ENCODE results near the gene PRR33.
"Not testable (repeated sequence)": the region's sequence is repeated elsewhere in the genome, so short reads cannot be mapped to it uniquely, and the experiment has no call there.

Gene PRR33

DNA sequence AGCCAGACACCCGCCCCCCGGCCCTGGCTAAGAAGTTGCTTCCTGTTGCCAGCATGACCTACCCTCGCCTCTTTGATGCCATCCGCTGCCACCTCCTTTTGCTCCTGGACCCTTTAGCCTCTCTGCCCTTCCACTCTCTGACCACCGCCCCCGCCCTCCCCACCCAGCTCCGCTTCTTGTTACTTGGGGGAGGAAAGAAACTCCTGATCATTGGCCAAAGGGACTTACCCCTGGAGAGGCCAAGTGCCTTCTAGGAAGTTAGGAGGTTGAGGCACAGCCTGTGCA lies at the start of gene PRR33:
PRR33 (minus strand) TSS at position 65 of the 285 bp plus-strand sequence. CDS start 1,311 bp downstream, outside the sequence.
- H3K27ac ChIP-seq: peak within 1 kb of the TSS; percentile 89
- peak within 1 kb of the TSS; percentile 99 for H3K4me2 ChIP-seq
- peak within 1 kb of the TSS; percentile 66 for H3K4me3 ChIP-seq
- H3K9ac ChIP-seq: peak within 1 kb of the TSS; percentile 79
- no peaks in the 10 kb centered on the region for H4K20me1 ChIP-seq
- peaks cover 59% of the 10 kb centered on the region for H3K4me1 ChIP-seq
- H3K9me3 ChIP-seq: no peaks in the 10 kb centered on the region
- H3K27me3 ChIP-seq: no peaks in the 10 kb centered on the region; the same call in 1 of the 2 replicates
- TF ChIP-seq Cebpa-rat (IDR thresholded peaks at IDR 0.05): no peak
- no peaks in the 10 kb centered on the region for H3K36me3 ChIP-seq

DNA sequence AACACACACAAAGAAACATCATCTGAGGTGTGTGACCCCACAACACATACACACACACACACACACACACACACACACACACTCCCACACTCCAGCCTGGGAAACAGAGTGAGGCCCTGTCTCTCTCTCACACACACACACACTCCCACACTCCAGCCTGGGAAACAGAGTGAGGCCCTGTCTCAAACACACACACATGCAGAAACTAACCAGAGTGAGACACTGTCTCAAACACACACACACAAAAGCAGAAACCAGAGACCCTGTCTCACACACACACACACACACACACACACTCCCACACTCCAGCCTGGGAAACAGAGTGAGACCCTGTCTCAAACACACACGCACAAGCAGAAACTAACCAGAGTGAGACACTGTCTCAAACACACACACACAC lies 48.1 kb upstream of the PRR33 start:
- not testable (repeated sequence) for H3K36me3 ChIP-seq, H3K4me2 ChIP-seq, H3K9me3 ChIP-seq, H4K20me1 ChIP-seq, H3K27me3 ChIP-seq, H3K4me3 ChIP-seq, H3K9ac ChIP-seq, H3K27ac ChIP-seq
- peaks cover 47% of the 10 kb centered on the region for H3K4me1 ChIP-seq

DNA sequence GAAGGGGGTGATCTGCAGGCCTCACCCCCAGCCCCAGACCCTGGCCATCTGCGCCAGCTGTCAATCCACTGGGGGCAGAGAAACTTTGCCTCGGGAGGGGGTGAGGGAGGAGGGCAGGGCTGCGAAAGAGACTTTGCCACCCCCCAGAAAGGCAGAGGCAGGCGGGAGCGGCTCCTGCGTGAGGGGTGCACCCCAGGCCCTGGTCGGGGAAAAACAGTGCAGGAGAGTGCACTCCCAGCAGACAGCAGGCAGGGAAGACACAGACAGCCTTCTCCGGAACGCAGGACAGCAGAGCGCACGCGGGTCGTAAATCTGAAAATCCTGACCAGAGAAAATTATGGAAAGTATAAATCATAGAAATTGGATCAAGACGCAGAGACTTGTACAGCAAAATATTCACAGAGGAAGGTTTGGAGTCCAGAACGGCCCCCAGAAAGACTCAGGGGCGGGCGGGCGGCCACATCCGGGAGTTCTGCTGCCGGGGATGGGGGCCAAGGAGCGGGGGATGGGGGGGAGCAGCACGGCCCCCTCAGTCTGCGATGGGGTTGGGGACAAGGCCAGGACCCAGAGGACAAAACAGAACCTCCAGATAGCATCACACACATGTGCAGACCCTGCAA lies 47.4 kb upstream of the PRR33 start:
- TF ChIP-seq Cebpa-rat (IDR thresholded peaks at IDR 0.05): no peak
- 0 out of 2 replicates have a peak overlapping the region, but pooled peaks have one; percentile 2 for H3K4me2 ChIP-seq
- no peaks in the 10 kb centered on the region for H3K27me3 ChIP-seq
- H3K27ac ChIP-seq: no peak overlapping the region
- no peaks in the 10 kb centered on the region for H3K9me3 ChIP-seq
- H4K20me1 ChIP-seq: no peaks in the 10 kb centered on the region
- H3K4me3 ChIP-seq: no peak overlapping the region
- H3K4me1 ChIP-seq: peaks cover 51% of the 10 kb centered on the region
- no peak overlapping the region for H3K9ac ChIP-seq
- H3K36me3 ChIP-seq: no peaks in the 10 kb centered on the region

DNA sequence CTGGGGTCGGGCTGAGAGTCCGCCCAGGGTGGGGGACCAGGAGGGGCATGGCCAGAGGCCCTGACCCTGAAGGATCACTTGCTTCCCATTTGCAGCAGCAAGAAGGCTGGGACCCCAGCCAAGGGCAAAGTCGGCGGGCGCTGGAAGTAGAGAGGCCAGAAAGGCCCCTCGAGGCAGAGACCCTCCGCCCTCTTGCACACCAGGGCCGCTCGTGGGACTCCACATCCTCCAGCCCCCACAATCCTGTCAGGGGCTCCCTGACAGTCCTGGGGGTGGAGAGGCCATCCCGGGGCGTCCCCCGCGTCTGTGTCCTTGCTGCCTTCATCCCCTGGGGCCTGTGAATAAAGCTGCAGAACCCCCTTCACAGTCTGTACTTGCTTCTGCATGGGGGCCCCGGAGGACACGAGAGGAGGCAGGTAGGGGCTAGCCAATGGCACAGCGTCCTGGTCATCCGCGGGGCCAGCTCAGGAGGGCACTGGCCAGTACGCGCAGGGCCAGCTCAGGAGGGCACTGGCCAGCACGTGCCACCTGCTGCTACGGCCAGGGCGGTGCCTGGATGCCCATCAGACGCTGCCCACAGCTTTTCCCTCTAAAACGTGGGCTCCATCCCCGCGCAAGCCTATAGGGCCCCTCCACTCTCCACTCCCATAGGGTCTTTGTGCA lies 46.8 kb upstream of the PRR33 start:
- Histone ChIP-seq H3K4me2 (0 out of 2 replicates have a peak overlapping the region, but pooled peaks have one; percentile 2), H4K20me1 (no peaks in the 10 kb centered on the region), H3K4me1 (peaks cover 45% of the 10 kb centered on the region), H3K27me3 (no peaks in the 10 kb centered on the region), H3K9me3 (no peaks in the 10 kb centered on the region), H3K4me3 (no peak overlapping the region), H3K36me3 (no peaks in the 10 kb centered on the region), H3K9ac (no peak overlapping the region), H3K27ac (no peak overlapping the region)
- TF ChIP-seq Cebpa-rat (IDR thresholded peaks at IDR 0.05): no peak

DNA sequence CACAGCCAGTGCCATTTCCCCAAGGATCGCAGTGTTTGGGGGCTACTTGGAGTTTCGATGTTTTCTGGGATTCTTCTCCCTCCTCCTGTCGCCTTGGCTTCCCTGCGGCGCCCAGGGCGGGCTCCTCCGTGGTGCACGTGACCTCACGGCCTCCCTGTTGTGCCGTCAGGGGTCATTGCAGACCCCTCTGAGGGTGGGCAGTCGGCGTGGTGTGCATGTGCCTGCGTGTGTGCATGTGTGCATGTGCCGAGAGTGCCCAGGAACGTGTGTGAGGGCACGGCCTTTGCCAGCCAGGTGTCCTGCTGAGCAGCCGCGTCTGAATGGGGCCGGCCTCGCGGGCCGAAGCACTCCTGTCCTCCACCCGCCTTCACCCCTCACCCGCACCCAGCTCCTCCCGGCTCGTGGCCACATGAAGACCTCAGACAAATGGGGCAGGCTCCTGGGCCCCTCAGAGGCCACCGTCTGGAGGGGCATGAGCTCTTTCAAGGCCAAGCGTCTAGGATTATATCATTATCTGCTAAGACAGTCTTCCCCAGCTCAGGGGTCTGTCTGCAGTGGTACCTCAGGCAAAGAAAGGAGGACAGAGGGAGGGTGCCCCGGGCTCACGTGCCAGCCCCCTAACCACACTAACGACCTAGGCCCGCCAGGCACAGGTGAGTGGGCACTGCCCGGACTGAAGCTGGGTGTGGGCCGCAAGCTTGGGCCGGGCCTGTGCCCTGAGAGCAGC lies 46.1 kb upstream of the PRR33 start:
- Histone ChIP-seq H3K4me3 (no peak overlapping the region), H3K27me3 (no peaks in the 10 kb centered on the region), H3K36me3 (no peaks in the 10 kb centered on the region), H3K9me3 (no peaks in the 10 kb centered on the region), H3K4me2 (no peak overlapping the region), H3K4me1 (peaks cover 44% of the 10 kb centered on the region), H3K27ac (no peak overlapping the region), H3K9ac (no peak overlapping the region), H4K20me1 (no peaks in the 10 kb centered on the region)
- TF ChIP-seq Cebpa-rat (IDR thresholded peaks at IDR 0.05): no peak

DNA sequence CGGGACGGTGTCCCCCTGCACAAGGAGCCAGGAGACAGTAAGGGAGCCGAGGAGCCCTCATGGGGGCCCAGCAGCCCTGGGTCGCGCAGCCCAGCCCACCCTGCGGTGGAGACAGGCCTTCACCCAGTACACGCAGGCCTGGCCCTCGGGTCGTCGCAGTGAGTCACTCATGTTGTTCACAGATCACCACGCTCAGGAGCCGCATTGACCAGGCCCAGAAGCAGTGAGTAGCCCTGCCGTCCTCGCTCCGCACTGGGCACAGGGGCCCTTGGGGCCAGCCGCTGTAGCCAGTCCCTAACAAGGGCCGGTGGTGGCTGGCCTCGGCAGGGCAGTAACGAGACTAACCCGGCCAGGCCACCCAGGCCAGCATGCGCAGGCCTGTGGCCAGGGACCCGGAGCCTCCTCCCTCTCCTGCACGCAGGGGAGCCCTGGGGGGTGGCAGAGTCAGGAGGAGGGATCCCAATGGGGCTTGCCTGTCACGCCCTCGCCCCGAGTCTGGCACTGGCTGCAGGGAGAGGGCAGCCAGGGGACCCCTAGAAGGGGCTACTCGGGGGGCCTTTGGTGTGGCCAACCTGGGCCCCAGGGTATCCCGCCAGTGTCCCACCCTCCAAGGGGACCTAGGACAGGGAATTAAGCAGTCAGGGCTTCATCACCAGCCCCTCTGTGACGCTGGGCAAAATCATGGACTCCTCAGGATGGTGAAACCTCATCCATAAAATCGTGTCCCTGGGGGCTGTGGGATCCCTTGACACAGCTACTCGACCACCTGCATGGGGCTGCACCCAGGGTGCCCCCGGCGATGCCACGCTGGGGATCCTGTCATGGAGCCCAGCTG lies 45.3 kb upstream of the PRR33 start:
- Histone ChIP-seq H3K4me1 (peaks cover 40% of the 10 kb centered on the region), H3K9me3 (no peaks in the 10 kb centered on the region), H3K27ac (no peak overlapping the region), H4K20me1 (no peaks in the 10 kb centered on the region), H3K4me3 (no peak overlapping the region), H3K9ac (no peak overlapping the region), H3K4me2 (no peak overlapping the region), H3K36me3 (no peaks in the 10 kb centered on the region), H3K27me3 (no peaks in the 10 kb centered on the region; the same call in 1 of the 2 replicates)
- no peak for TF ChIP-seq Cebpa-rat (IDR thresholded peaks at IDR 0.05)

DNA sequence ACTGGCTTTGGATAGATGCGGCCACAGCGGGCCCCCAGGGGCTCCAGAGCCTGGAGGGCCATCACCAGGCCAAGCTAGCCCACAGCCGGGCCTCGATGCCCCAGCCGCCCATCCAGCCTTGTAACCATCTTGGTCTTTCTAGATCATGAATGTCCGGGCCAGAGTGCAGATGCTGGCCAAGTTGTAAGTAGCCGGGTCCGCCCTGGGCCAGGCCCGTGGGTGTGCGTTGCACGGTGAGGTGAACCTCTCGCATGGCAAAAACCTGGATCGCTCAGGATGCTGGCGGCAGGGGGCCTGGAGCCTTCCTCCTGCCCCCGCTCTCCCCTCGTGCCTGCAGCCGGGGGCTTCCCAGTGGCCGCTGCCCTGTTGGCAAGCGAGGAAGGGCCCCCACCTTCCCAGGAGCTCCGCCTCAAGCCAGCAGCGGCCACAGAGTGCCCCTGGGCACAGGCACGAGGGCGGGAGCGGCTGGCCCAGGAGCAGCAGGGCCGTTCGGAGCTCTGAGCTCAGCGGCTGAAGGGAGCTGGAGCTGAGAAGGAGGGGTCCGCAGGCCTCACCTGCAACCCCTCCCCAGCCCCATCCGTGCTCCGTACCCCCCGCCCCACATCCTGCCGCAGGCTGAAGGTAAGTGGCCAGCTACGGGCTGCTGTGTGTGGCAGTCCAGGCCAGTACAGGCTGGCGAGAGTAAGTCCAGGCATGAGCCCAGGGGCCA lies 44.5 kb upstream of the PRR33 start:
- TF ChIP-seq Cebpa-rat (IDR thresholded peaks at IDR 0.05): no peak
- Histone ChIP-seq H4K20me1 (no peaks in the 10 kb centered on the region), H3K27me3 (no peaks in the 10 kb centered on the region; the same call in 1 of the 2 replicates), H3K36me3 (no peaks in the 10 kb centered on the region), H3K9ac (no peak overlapping the region), H3K4me3 (no peak overlapping the region), H3K4me2 (peak overlapping the region; percentile 67), H3K4me1 (peaks cover 47% of the 10 kb centered on the region), H3K27ac (no peak overlapping the region), H3K9me3 (no peaks in the 10 kb centered on the region)

DNA sequence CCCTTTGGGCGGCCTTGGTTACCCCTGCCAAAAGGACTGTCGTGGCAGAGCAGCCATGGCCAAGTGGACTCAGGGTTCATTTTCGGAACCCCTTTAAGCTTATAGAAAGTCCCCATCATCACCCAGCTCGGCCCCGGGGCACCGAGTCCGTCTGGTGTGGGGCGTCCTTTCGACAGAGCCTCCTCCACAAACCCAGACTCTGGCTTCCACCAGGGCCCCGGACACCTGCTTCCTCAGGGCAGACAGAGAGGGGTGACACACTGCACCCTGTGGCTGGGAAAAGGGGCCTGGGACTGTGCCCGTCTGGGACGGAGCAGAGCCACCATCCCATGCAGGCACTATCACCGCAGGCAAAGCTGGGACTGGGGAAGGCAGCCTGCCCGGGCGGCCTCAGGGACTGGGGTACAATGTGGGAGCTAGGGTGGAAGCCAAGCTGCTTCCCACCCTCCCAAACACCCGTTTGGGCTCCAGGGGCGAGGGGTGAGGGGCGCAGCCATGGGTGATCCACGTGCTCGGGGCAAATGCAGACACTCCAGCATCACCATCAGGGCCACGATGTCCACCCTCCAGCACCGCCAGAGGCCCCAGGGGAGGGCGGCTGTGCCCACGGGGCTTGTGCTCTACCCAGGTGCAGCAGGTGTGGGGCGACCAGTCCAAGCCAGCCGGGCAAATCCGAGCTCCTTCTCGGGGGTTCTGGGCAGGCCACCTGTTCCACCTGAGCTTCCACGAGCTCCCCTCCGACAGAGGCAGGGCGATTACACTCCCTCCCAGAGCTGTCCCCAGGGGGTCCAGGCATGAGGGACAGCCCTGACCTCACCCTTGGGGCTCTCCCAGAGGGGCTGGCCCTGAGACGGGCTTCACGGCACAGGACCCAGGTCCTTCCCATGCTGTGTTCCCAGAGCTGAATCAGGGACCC lies 43.7 kb upstream of the PRR33 start:
- peak overlapping the region; percentile 67 for H3K4me2 ChIP-seq
- H3K36me3 ChIP-seq: no peaks in the 10 kb centered on the region
- peak overlapping the region; percentile 18; the same call in 1 of the 2 replicates for H3K27ac ChIP-seq
- no peaks in the 10 kb centered on the region for H3K9me3 ChIP-seq
- no peaks in the 10 kb centered on the region; the same call in 1 of the 2 replicates for H3K27me3 ChIP-seq
- no peak overlapping the region for H3K9ac ChIP-seq
- H4K20me1 ChIP-seq: no peaks in the 10 kb centered on the region
- no peak overlapping the region for H3K4me3 ChIP-seq
- no peak for TF ChIP-seq Cebpa-rat (IDR thresholded peaks at IDR 0.05)
- H3K4me1 ChIP-seq: peaks cover 50% of the 10 kb centered on the region
